Measurements from ENCODE around the gene GAS7.

Gene GAS7

DNA sequence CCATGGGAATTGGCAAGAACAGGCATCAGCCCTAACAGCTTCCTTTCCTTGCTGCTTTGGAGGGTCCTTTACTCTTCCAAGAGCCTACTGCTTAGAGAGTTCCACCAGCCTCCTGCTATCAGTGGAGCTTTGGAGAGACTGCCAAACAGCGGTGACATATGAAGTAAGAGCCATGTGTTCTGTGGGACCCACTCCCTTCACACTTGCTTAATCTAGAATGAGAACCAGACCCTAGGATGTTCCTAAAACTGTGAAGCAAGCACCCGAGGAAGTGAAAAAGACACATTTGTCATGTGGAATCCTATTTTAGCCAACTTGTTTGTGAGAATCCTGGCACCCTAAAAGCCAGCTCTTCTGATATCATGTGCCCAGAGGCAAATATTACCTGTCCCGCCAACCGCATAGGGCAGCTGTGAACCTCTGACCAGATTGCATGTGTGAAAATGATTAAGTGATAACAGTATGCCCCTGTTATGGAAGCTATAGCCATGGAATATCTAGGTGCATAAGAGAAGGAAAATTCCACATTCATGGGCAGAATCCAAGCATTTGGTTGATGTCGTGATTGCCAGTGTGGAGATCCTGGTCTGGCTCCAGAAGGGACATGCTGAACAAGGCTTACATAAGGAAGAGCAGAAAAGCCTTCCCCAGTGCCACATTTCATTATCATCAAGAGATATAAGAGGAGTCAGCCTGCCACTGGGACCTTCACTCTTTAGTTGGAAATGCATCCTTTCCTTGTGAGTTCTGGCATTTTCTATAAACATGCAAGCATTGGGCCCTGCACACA lies 312.1 kb downstream of the GAS7 start:
- Histone ChIP-seq H3K27ac (replicated peaks) (no peak overlapping the region), H3K27me3 (ENCODE audit: insufficient read depth, poor library complexity, severe bottlenecking) (no peaks in the 10 kb centered on the region), H3K4me3 (replicated peaks; ENCODE audit: insufficient read depth, low read length) (no peak overlapping the region)
- TF ChIP-seq SPI1 (IDR thresholded peaks at IDR 0.05; ENCODE audit: borderline replicate concordance, low read depth) = no peak
- no peak for TF ChIP-seq POLR2AphosphoS5 (IDR thresholded peaks at IDR 0.05; ENCODE audit: low read depth)
- TF ChIP-seq, protein P1, sequence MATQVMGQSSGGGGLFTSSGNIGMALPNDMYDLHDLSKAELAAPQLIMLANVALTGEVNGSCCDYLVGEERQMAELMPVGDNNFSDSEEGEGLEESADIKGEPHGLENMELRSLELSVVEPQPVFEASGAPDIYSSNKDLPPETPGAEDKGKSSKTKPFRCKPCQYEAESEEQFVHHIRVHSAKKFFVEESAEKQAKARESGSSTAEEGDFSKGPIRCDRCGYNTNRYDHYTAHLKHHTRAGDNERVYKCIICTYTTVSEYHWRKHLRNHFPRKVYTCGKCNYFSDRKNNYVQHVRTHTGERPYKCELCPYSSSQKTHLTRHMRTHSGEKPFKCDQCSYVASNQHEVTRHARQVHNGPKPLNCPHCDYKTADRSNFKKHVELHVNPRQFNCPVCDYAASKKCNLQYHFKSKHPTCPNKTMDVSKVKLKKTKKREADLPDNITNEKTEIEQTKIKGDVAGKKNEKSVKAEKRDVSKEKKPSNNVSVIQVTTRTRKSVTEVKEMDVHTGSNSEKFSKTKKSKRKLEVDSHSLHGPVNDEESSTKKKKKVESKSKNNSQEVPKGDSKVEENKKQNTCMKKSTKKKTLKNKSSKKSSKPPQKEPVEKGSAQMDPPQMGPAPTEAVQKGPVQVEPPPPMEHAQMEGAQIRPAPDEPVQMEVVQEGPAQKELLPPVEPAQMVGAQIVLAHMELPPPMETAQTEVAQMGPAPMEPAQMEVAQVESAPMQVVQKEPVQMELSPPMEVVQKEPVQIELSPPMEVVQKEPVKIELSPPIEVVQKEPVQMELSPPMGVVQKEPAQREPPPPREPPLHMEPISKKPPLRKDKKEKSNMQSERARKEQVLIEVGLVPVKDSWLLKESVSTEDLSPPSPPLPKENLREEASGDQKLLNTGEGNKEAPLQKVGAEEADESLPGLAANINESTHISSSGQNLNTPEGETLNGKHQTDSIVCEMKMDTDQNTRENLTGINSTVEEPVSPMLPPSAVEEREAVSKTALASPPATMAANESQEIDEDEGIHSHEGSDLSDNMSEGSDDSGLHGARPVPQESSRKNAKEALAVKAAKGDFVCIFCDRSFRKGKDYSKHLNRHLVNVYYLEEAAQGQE (IDR thresholded peaks at IDR 0.05; ENCODE audit: insufficient replicate concordance, low read depth) = no peak
- TF ChIP-seq, protein P2, sequence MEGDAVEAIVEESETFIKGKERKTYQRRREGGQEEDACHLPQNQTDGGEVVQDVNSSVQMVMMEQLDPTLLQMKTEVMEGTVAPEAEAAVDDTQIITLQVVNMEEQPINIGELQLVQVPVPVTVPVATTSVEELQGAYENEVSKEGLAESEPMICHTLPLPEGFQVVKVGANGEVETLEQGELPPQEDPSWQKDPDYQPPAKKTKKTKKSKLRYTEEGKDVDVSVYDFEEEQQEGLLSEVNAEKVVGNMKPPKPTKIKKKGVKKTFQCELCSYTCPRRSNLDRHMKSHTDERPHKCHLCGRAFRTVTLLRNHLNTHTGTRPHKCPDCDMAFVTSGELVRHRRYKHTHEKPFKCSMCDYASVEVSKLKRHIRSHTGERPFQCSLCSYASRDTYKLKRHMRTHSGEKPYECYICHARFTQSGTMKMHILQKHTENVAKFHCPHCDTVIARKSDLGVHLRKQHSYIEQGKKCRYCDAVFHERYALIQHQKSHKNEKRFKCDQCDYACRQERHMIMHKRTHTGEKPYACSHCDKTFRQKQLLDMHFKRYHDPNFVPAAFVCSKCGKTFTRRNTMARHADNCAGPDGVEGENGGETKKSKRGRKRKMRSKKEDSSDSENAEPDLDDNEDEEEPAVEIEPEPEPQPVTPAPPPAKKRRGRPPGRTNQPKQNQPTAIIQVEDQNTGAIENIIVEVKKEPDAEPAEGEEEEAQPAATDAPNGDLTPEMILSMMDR (IDR thresholded peaks at IDR 0.05; ENCODE audit: insufficient read depth, low read length) = no peak
- no peak for TF ChIP-seq GABPA (IDR thresholded peaks at IDR 0.05; ENCODE audit: low read depth)
- DNase-seq (ENCODE audit: low read depth in 1 of 2, low spot score in 1 of 2) = no peak

DNA sequence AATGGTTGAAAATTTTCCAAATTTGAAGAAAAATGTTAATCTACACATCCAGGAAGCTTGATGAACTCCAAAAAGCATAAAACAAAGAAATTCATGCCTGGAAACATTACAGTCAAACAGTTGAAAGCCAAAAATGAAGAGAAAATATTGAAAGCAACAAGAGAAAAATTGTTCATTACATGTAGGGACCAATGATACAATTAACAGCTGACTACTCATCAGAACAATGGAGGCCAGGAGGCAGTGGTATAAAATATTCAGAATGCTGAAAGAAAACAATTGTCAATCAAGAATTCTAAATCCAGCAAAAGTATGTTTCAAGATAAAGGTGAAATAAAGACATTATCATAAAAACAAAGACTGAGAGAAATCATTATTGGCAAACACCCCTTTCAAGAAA lies 315.0 kb downstream of the GAS7 start:
- Histone ChIP-seq H3K4me3 (replicated peaks; ENCODE audit: insufficient read depth, low read length) (no peak overlapping the region), H3K27ac (replicated peaks) (no peak overlapping the region), H3K27me3 (ENCODE audit: insufficient read depth, poor library complexity, severe bottlenecking) (no peaks in the 10 kb centered on the region)
- no peak for DNase-seq (ENCODE audit: low read depth in 1 of 2, low spot score in 1 of 2)
- TF ChIP-seq POLR2AphosphoS5 (IDR thresholded peaks at IDR 0.05; ENCODE audit: low read depth) (no peak), SPI1 (IDR thresholded peaks at IDR 0.05; ENCODE audit: borderline replicate concordance, low read depth) (no peak), GABPA (IDR thresholded peaks at IDR 0.05; ENCODE audit: low read depth) (no peak)
- TF ChIP-seq, protein P2 (IDR thresholded peaks at IDR 0.05; ENCODE audit: insufficient read depth, low read length) = no peak
- TF ChIP-seq, protein P1 (IDR thresholded peaks at IDR 0.05; ENCODE audit: insufficient replicate concordance, low read depth) = no peak

- DNase-seq (ENCODE audit: low read depth in 1 of 2, low spot score in 1 of 2) = no peak
- Histone ChIP-seq H3K4me3 (replicated peaks; ENCODE audit: insufficient read depth, low read length) (no peak overlapping the region), H3K27me3 (ENCODE audit: insufficient read depth, poor library complexity, severe bottlenecking) (no peaks in the 10 kb centered on the region), H3K27ac (replicated peaks) (no peak overlapping the region)
- TF ChIP-seq, protein P1 (IDR thresholded peaks at IDR 0.05; ENCODE audit: insufficient replicate concordance, low read depth) = no peak
- no peak for TF ChIP-seq GABPA (IDR thresholded peaks at IDR 0.05; ENCODE audit: low read depth)
Measured at GRCh38 chr17:9880582-9880999, 317.8 kb downstream of the GAS7 start.
